H1 (cell line): Measurements from ENCODE around the gene BMPR1A. TPM values are rescaled to one million over a fixed set of nuclear protein-coding genes. Genes with fewer than 3 reads are reported as not detected.
A peak's percentile ranks its signal among the peaks of the same experiment; 100 is the strongest.

Experiments
- CTCF ChIA-PET: fragments of 300-600 bp; sonication (Branson Sonifier 250); formaldehyde crosslinking; loops from one replicate; lab custom pipeline; 2021; ENCODE audit not compliant: partially characterized antibody; lab: Charles Lee
- POLR2A ChIA-PET: fragments of 300-600 bp; sonication (Branson Sonifier 250); formaldehyde crosslinking; loops from one replicate; lab custom pipeline; 2021; ENCODE audit warnings: inconsistent platforms; ENCODE audit not compliant: partially characterized antibody; lab: Charles Lee
- DNase-seq, 2 experiments: peaks; one replicate each; pipeline versions ENCODE4 v3.0.0 to v3.0.0-alpha.2; 2010 to 2022; ENCODE audit warnings: low spot score in 2 of 2, low read depth in 1 of 2, mixed read lengths in 1 of 2
- FAIRE-seq: peaks from 2 replicates; lab custom pipeline; 2011; peaks lifted over from hg19 to GRCh38; lab: Jason Lieb, UNC
- H2AFZ ChIP-seq: 2 replicates; pipeline ENCODE4 v1.8.1; 2012; ENCODE audit warnings: low read length, inconsistent platforms
- H2AK5ac ChIP-seq: 2 replicates; pipeline ENCODE4 v1.6.1; 2013; ENCODE audit warnings: low read depth, low read length
- H2BK120ac ChIP-seq: replicated peaks from 2 replicates; pipeline ENCODE3; 2013; ENCODE audit warnings: low read depth, low read length, inconsistent platforms
- H2BK12ac ChIP-seq: 2 replicates; pipeline ENCODE4 v1.6.1; 2013; ENCODE audit warnings: low read depth, low read length
- H2BK15ac ChIP-seq: 2 replicates; pipeline ENCODE4 v1.6.1; 2013; ENCODE audit warnings: low read length
- H2BK20ac ChIP-seq: 2 replicates; pipeline ENCODE4 v1.6.1; 2013; ENCODE audit warnings: low read length
- H2BK5ac ChIP-seq: 2 replicates; pipeline ENCODE4 v1.6.1; 2013; ENCODE audit warnings: low read depth, low read length
- H3K14ac ChIP-seq: 2 replicates; pipeline ENCODE4 v1.6.1; 2013; ENCODE audit warnings: inconsistent platforms; ENCODE audit not compliant: insufficient read length
- H3K18ac ChIP-seq: 2 replicates; pipeline ENCODE4 v1.6.1; 2013; ENCODE audit warnings: low read length; ENCODE audit errors: extremely low read depth
- H3K23ac ChIP-seq: 2 replicates; pipeline ENCODE4 v1.6.1; 2013; ENCODE audit warnings: inconsistent platforms; ENCODE audit not compliant: insufficient read length
- H3K23me2 ChIP-seq: 2 replicates; pipeline ENCODE4 v1.6.1; 2013; ENCODE audit warnings: low read depth, low read length
- H3K27ac ChIP-seq: 2 replicates; pipeline ENCODE4 v1.6.1; 2011; ENCODE audit warnings: low read depth, low read length, inconsistent platforms
- H3K27me3 ChIP-seq, 4 experiments: replicated peaks in 1 of 4; 1 replicate in 1 of 4; 2 replicates in 3 of 4; pipeline versions ENCODE4 v1.6.1 to v1.8.1; 2011 to 2013; ENCODE audit warnings: low read length in 3 of 4, mild to moderate bottlenecking in 3 of 4, inconsistent platforms in 2 of 4, mixed read lengths in 2 of 4, moderate library complexity in 1 of 4; ENCODE audit not compliant: control insufficient read depth in 3 of 4, insufficient read depth in 3 of 4; ENCODE audit errors: extremely low read depth in 1 of 4
- H3K36me3 ChIP-seq, 4 experiments: 2 replicates each; pipeline versions ENCODE4 v1.6.1 to v1.8.1; 2011 to 2013; ENCODE audit warnings: mild to moderate bottlenecking in 4 of 4, low read length in 3 of 4, moderate library complexity in 2 of 4, control low read depth in 1 of 4, inconsistent platforms in 1 of 4; ENCODE audit not compliant: insufficient read depth in 4 of 4, control insufficient read depth in 2 of 4
- H3K4ac ChIP-seq: replicated peaks from 2 replicates; pipeline ENCODE3; 2013; ENCODE audit warnings: low read length, low read depth, mixed read lengths, inconsistent platforms; ENCODE audit not compliant: insufficient read length
- H3K4me1 ChIP-seq, 4 experiments: replicated peaks in 1 of 4; 1 replicate in 1 of 4; 2 replicates in 3 of 4; pipeline versions ENCODE4 v1.6.1 to v1.8.1; 2011 to 2013; ENCODE audit warnings: low read length in 3 of 4, inconsistent platforms in 2 of 4, mixed read lengths in 1 of 4; ENCODE audit not compliant: insufficient read depth in 4 of 4, control insufficient read depth in 3 of 4
- H3K4me2 ChIP-seq, 2 experiments: 2 replicates each; pipeline versions ENCODE4 v1.6.1 to v1.8.1; 2011 to 2013; ENCODE audit warnings: low read depth in 2 of 2, low read length in 2 of 2, control low read depth in 1 of 2, inconsistent platforms in 1 of 2, mild to moderate bottlenecking in 1 of 2; ENCODE audit not compliant: insufficient read depth in 1 of 2
- H3K4me3 ChIP-seq, 4 experiments: fragments of 200-600, 300-600 bp in 1 of 4; sonication (generic), shearing (Covaris generic), sonication (Bioruptor Twin) in 1 of 4; 2 replicates each; pipeline versions ENCODE4 v1.5.1 to v1.8.1; 2011 to 2016; ENCODE audit warnings: low read length in 4 of 4, low read depth in 3 of 4, control low read depth in 2 of 4, inconsistent platforms in 2 of 4, mild to moderate bottlenecking in 2 of 4, mixed read lengths in 1 of 4, moderate library complexity in 1 of 4; ENCODE audit not compliant: insufficient read depth in 2 of 4; ENCODE audit errors: extremely low read depth in 1 of 4
- H3K56ac ChIP-seq: replicated peaks from 2 replicates; pipeline ENCODE3; 2013; ENCODE audit warnings: low read depth, mild to moderate bottlenecking, mixed read lengths, low read length, inconsistent platforms; ENCODE audit not compliant: insufficient read length
- H3K79me1 ChIP-seq: 2 replicates; pipeline ENCODE4 v1.6.1; 2013; ENCODE audit warnings: low read depth, low read length, control low read depth
- H3K79me2 ChIP-seq, 2 experiments: 2 replicates each; pipeline versions ENCODE4 v1.6.1 to v1.8.1; 2012 to 2013; ENCODE audit warnings: low read length in 2 of 2, mild to moderate bottlenecking in 2 of 2, inconsistent platforms in 1 of 2; ENCODE audit not compliant: insufficient read depth in 2 of 2, control insufficient read depth in 1 of 2
- H3K9ac ChIP-seq, 4 experiments: replicated peaks in 1 of 4; 1 replicate in 1 of 4; 2 replicates in 3 of 4; pipeline versions ENCODE4 v1.6.1 to v1.8.1; 2011 to 2013; ENCODE audit warnings: low read depth in 3 of 4, low read length in 3 of 4, control low read depth in 2 of 4, mild to moderate bottlenecking in 2 of 4, moderate library complexity in 2 of 4, inconsistent platforms in 1 of 4; ENCODE audit errors: extremely low read depth in 1 of 4
- H3K9me3 ChIP-seq, 2 experiments: 2 replicates each; pipeline versions ENCODE4 v1.6.1 to v1.8.1; 2012 to 2013; ENCODE audit warnings: mild to moderate bottlenecking in 2 of 2, moderate library complexity in 2 of 2, control low read depth in 1 of 2, inconsistent platforms in 1 of 2, low read depth in 1 of 2, low read length in 1 of 2, mixed read lengths in 1 of 2; ENCODE audit not compliant: insufficient read depth in 2 of 2
- H4K20me1 ChIP-seq, 2 experiments: replicated peaks in 1 of 2; 2 replicates each; pipeline versions ENCODE3 to v1.8.1; 2011 to 2013; ENCODE audit warnings: inconsistent platforms in 2 of 2, low read length in 2 of 2, mild to moderate bottlenecking in 1 of 2; ENCODE audit not compliant: insufficient read depth in 2 of 2, control insufficient read depth in 1 of 2
- H4K5ac ChIP-seq: 2 replicates; pipeline ENCODE4 v1.6.1; 2013; ENCODE audit warnings: low read length, low read depth, mixed read lengths, inconsistent platforms; ENCODE audit not compliant: insufficient read length
- H4K8ac ChIP-seq: 2 replicates; pipeline ENCODE4 v1.8.0; 2013; ENCODE audit warnings: mild to moderate bottlenecking, moderate library complexity, low read length, inconsistent platforms; ENCODE audit not compliant: insufficient read depth; ENCODE audit errors: extremely low read depth
- H4K91ac ChIP-seq: replicated peaks from 2 replicates; pipeline ENCODE3; 2013; ENCODE audit warnings: low read length, mixed read lengths, inconsistent platforms; ENCODE audit not compliant: insufficient read length
- ATF2 ChIP-seq: IDR thresholded peaks from 2 replicates; pipeline ENCODE4 v1.6.1; 2012; ENCODE audit warnings: low read length, inconsistent platforms
- BACH1 ChIP-seq: IDR thresholded peaks from 2 replicates; pipeline ENCODE4 v1.6.1; 2012; ENCODE audit warnings: low read length, improper control_type of control experiment
- BCL11A ChIP-seq, 2 experiments: IDR thresholded peaks; one replicate each; pipeline ENCODE4 v1.6.1; 2011; ENCODE audit warnings: low read depth in 2 of 2, low read length in 2 of 2, mild to moderate bottlenecking in 2 of 2
- BRCA1 ChIP-seq: IDR thresholded peaks from 2 replicates; pipeline ENCODE4 v1.6.1; 2012; ENCODE audit warnings: low read depth, low read length, improper control_type of control experiment
- CHD2 ChIP-seq: IDR thresholded peaks from 2 replicates; pipeline ENCODE4 v1.6.1; 2012; ENCODE audit warnings: low read length, improper control_type of control experiment
- HDAC6 ChIP-seq: IDR thresholded peaks from one replicate; pipeline ENCODE4 v1.7.1; 2012; ENCODE audit warnings: low read depth, mild to moderate bottlenecking, inconsistent platforms, low read length, moderate library complexity
- KDM5A ChIP-seq: fragments of 200-600 bp; IDR thresholded peaks from 2 replicates; pipeline ENCODE4 v1.7.1; 2012; ENCODE audit warnings: mild to moderate bottlenecking, low read length, inconsistent platforms, mixed read lengths
- MAFK ChIP-seq: IDR thresholded peaks from 2 replicates; pipeline ENCODE4 v1.6.1; 2012; ENCODE audit warnings: low read depth, mild to moderate bottlenecking, improper control_type of control experiment, low read length
- MAX ChIP-seq: IDR thresholded peaks from 2 replicates; pipeline ENCODE4 v1.6.1; 2012; ENCODE audit warnings: inconsistent platforms
- POLR2A ChIP-seq, 2 experiments: IDR thresholded peaks; 1 replicate in 1 of 2; 2 replicates in 1 of 2; pipeline ENCODE4 v1.6.1; 2011; ENCODE audit warnings: low read depth in 2 of 2, low read length in 2 of 2, mild to moderate bottlenecking in 2 of 2; ENCODE audit errors: control extremely low read depth in 1 of 2
- RXRA ChIP-seq: IDR thresholded peaks from 2 replicates; pipeline ENCODE4 v1.6.1; 2011; ENCODE audit warnings: low read depth, mild to moderate bottlenecking, low read length, moderate library complexity; ENCODE audit not compliant: insufficient read depth
- SIX5 ChIP-seq: IDR thresholded peaks from 2 replicates; pipeline ENCODE4 v1.6.1; 2011; ENCODE audit warnings: mild to moderate bottlenecking, low read depth, low read length
- TEAD4 ChIP-seq: IDR thresholded peaks from 2 replicates; pipeline ENCODE4 v1.6.1; 2012; ENCODE audit warnings: low read depth, low read length, inconsistent platforms, mixed read lengths
- ZNF274 ChIP-seq: IDR thresholded peaks from 2 replicates; pipeline ENCODE4 v1.7.0; 2012; ENCODE audit warnings: low read length, borderline replicate concordance; ENCODE audit errors: extremely low read depth
- WGBS, 2 experiments: shearing (Covaris generic) in 1 of 2; methylation state at CpG; one replicate each; pipeline versions ENCODE4 v1.1.6 to v1.1.7; 2013 to 2015; ENCODE audit warnings: low lambda C conversion rate in 2 of 2, mixed read lengths in 2 of 2, inconsistent platforms in 1 of 2, low coverage in 1 of 2, missing lambda C conversion rate in 1 of 2; ENCODE audit not compliant: insufficient replicate concordance in 2 of 2, insufficient coverage in 1 of 2, insufficient read length in 1 of 2; ENCODE audit errors: extremely low coverage in 1 of 2, missing lambda C conversion rate in 1 of 2; 5-methylcytosine and 5-hydroxymethylcytosine counted together
- polyA plus RNA-seq, 7 experiments: library from polyadenylated mRNA; depleted of rRNA in 3 of 7; stranded (reverse) in 5 of 7; unstranded in 2 of 7; fragments of >200 nt in 5 of 7; fragments of 200-250 nt in 2 of 7; gene quantifications; 1 replicate in 5 of 7; 2 replicates in 1 of 7; 4 replicates in 1 of 7; pipeline versions ENCODE4 v1.2.1 to v1.2.3, GENCODE V29; 2011 to 2013; ENCODE audit warnings: missing spikeins in 2 of 7, mixed read lengths in 2 of 7
- total RNA-seq: library from RNA; stranded (reverse); fragmentation: NEBNext Ultra II Directional; extraction: Animal tissue kit (Norgen Biotek cat#: 25700); gene quantifications from 2 replicates; pipeline ENCODE4 v1.2.1, GENCODE V29; 2021

Gene BMPR1A
- total and polyA plus RNA-seq, 2 of the 8 experiments (the other 6 are each of a cell fraction or from before 2014, with no cell fraction given) = 34.4 to 129 TPM

GRCh38 chr10:86952106-86952505, 195.7 kb downstream of the BMPR1A start:
- ChIA-PET POLR2A (interaction anchor here (1.2 kb wide), 1 partner anchor 14 kb away, joined by 4 read pairs; no protein-coding TSS in a partner anchor), CTCF (interaction anchor here (22.5 to 26.4 kb wide), 2 partner anchors 5 to 8 kb away, joined by 975 read pairs; partner anchors contain the start of genes ADIRF, MMRN2 and SNCG)
- H3K36me3 ChIP-seq = no peaks in the 10 kb centered on the region
- no peaks in the 10 kb centered on the region for H3K79me1 ChIP-seq
- FAIRE-seq = no peak
- H3K23me2 ChIP-seq = no peaks in the 10 kb centered on the region
- H4K5ac ChIP-seq = no peak overlapping the region
- no peak overlapping the region for H2AFZ ChIP-seq
- H3K18ac ChIP-seq = no peak overlapping the region
- H2BK15ac ChIP-seq = no peak overlapping the region
- no peak overlapping the region for H3K56ac ChIP-seq
- H3K27me3 ChIP-seq = no peaks in the 10 kb centered on the region
- H3K9ac ChIP-seq = no peak overlapping the region
- H2AK5ac ChIP-seq = no peak overlapping the region
- peaks cover 14 to 32% (median 27%) of the 10 kb centered on the region in 4 experiments for H3K4me1 ChIP-seq
- no peak overlapping the region for H4K91ac ChIP-seq
- 0 out of 2 replicates have a peak overlapping the region, but pooled peaks have one; percentile 18 for H2BK5ac ChIP-seq
- no peak overlapping the region for H3K4me2 ChIP-seq
- TF ChIP-seq SIX5 (no peak), CHD2 (no peak), HDAC6 (no peak), TEAD4 (no peak), BRCA1 (no peak), BCL11A (IDR thresholded peaks at IDR 0.05; ENCODE audit: low read depth in 2 of 2, low read length in 2 of 2) (no peak), ZNF274 (no peak), POLR2A (IDR thresholded peaks at IDR 0.05; ENCODE audit: control extremely low read depth in 1 of 2, low read depth in 2 of 2, low read length in 2 of 2) (no peak), KDM5A (no peak), MAFK (no peak), MAX (no peak), BACH1 (no peak), RXRA (no peak), ATF2 (no peak)
- H3K4me3 ChIP-seq = no peak overlapping the region
- no peak overlapping the region for H2BK120ac ChIP-seq
- H3K14ac ChIP-seq = no peak overlapping the region
- H2BK20ac ChIP-seq = peak overlapping the region; percentile 98; the same call in 1 of the 2 replicates
- H3K4ac ChIP-seq = no peak overlapping the region
- H3K79me2 ChIP-seq = no peaks in the 10 kb centered on the region
- peaks cover 3 to 9% of the 10 kb centered on the region in 2 experiments for H3K9me3 ChIP-seq
- H3K23ac ChIP-seq = no peak overlapping the region
- WGBS, 2 experiments = 91% methylated on average over 7 of the region's 7 CpGs; no CpG with 5 or more reads in 1 of the 2 experiments
- H3K27ac ChIP-seq = no peak overlapping the region
- no peak for DNase-seq
- no peaks in the 10 kb centered on the region for H4K20me1 ChIP-seq
- no peak overlapping the region for H4K8ac ChIP-seq
- H2BK12ac ChIP-seq = no peak overlapping the region; the same call in 1 of the 2 replicates
